KBM-7 (cell line): Measurements from ENCODE around the gene JMJD4.

Source experiments
- DNase-seq: peaks from one replicate; pipeline ENCODE4 v3.0.0-alpha.2; 2015
- in situ Hi-C: fragments of 300-500 bp; cut with MboI; formaldehyde crosslinking; loops from 2 replicates; pipeline ENCODE4 v1.14.3; 2020; ENCODE audit warnings: low sequenced_read_pairs, low pct_unique_long_range_greater_than_20kb, mixed read lengths

JMJD4 gene

DNA sequence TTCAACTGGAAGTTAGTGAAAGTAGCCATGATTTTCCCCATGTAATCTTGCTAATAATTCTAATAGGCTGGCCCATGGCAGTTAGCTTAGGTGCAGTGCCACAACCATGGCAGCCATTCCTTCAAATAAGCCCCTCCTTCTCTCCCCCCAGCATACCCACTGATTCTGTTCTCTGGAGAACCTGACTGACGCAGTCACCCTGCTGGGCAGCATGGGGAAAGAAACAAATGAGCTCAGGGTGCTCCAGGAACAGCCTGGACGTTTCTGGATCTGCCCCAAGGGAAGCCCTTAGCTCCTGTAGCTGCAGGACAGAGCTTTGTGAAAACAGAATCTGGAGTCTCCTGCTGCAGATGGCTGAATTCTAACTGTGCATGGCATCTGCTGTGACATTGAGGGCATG, 22.7 kb upstream of the JMJD4 start:
- DNase-seq = no peak

DNA sequence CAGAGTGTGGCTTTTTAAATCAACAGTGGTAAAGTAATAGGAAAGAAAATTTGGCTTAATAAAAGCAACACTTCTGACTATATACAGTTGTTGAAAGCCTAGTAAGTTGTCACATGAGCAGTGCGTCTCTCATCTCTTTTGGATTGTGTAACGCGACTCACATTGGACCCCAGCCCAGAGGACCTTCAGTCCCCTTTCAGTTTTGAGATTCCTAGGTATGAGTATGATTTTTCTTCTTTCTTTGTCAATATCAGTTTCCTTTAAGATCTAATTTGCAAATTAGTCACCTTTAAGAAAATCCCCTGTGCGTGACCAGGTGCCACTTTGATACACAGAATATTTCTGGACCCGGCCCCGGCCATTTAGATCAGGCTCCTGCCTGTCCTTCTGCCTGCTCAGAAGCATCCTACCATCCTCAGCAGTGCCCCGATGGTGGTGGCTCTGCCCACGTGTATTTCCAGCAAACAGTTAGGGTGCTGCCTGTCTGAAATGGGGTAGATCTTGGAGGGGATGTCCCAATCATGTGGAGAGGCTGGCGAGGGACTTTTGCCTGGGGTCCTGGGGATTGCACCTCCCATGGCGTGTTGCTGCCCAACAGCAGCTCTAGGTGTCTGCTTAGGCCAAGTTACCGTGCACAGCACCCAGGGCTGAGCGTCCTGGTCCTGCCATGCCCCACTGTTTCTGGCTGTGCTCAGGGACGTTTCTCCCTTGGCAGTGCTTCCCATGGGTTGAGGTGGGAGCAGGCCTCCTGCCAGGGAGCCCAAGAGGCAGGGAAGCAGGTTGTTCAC, 21.3 kb upstream of the JMJD4 start:
- DNase-seq = no peak
- in situ Hi-C loops = loop anchor here (25.0 kb wide), 1 partner anchor 181 kb away; the partner anchor contains the start of gene WNT9A

More for the DNA sequence above, 22.7 kb upstream of the JMJD4 start:
- in situ Hi-C loops = loop anchor here (25.0 kb wide), 1 partner anchor 180 kb away; the partner anchor contains the start of gene WNT9A

DNA sequence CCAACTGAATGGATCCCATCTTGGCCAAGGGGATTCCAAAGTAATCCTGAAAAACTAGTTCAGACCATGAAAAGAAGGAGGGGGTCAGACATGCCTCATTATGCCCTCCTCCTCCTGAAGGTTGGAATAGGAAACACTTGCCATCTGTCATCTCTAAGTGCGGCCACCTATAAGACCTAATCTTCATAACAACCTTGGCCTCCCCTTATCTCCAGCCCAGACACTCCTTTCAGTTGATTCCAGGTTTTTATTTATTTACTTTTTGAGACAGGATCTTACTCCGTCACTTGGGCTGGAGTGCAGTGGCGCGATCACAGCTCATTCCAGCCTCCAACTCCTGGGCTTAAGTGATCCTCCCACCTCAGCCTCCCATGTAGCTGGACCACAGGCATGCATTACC, 19.9 kb upstream of the JMJD4 start:
- no peak for DNase-seq
- in situ Hi-C loops = loop anchor here (25.0 kb wide), 1 partner anchor 182 kb away; the partner anchor contains the start of gene WNT9A

GRCh38 chr1:227753999-227754711, 19.1 kb upstream of the JMJD4 start:
- in situ Hi-C loops = loop anchor here (25.0 kb wide), 1 partner anchor 183 kb away; the partner anchor contains the start of gene WNT9A
- no peak for DNase-seq

DNA sequence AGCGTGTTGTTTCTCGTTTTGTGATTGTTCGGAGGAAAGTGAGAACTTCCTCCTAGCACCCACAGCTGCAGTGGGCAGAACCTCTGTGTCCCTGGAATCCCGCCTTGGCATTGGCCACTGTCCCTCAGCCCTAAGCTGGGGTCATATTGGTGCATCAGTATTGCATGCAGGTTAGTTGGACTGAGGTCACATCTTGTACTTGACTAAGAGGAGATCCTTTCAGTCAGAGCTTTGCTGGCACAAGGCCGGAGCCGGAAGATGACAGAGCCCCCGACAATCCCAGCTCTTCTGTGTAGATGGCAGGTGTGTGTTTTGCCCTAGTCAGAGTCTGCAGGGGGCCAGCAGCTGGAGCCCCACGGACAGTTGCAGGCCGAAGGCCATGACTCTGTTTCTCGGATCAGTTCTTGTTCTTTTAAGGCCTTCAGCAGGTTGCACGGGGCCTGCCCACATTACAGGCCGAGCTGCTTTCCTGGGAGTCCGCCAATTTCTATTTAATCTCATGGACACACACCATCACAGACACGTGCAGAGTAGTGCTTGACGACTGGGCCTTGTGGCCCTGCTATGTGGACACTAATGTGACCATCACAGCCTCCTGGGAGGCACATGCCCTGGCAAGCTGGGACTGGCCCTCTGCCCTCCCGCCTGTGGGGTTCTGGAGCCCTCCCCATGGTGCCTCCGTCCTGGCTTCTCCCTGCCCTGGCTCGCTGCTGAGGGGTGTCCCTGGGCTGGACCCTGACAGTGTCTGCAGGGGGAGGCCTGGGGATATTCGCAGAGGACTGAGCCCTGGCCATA, 15.0 kb upstream of the JMJD4 start:
- in situ Hi-C loops = loop anchor here (25.0 kb wide), 1 partner anchor 187 kb away; the partner anchor contains the start of gene WNT9A

GRCh38 chr1:227749225-227749624, 14.1 kb upstream of the JMJD4 start:
- in situ Hi-C loops = no loop called here

More for the DNA sequence above, 15.0 kb upstream of the JMJD4 start:
- DNase-seq = no peak

GRCh38 chr1:227748496-227749182, 13.5 kb upstream of the JMJD4 start:
- in situ Hi-C loops = no loop called here
- DNase-seq = no peak

More at GRCh38 chr1:227749225-227749624, 14.1 kb upstream of the JMJD4 start:
- no peak for DNase-seq

DNA sequence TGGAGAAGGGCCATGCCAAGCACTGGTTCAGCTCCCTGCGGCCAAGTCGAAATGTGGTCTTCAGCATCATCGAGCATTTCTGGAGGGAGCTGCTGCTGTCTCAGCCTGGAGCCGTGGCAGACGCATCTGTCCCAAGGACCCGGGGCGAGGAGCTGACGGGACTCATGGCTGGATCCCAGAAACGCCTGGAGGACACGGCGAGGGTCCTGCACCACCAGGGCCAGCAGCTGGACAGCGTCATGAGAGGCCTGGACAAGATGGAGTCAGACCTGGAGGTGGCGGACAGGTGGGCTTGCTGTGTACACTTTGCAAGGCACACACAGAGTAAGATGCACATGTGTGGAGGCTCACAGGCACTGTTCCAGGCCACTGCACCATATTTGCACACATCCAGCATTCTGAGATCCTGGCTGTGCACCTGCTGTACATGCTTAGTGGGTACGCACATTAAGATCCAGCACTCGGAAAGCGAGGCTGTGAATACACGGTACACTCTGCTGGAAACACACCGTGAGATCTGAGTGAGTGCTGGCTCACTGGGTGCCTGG, 12.9 kb upstream of the JMJD4 start:
- in situ Hi-C loops = no loop called here
- DNase-seq = no peak

GRCh38 chr1:227747382-227747781, 12.3 kb upstream of the JMJD4 start:
- in situ Hi-C loops = no loop called here

GRCh38 chr1:227746676-227747075, 11.6 kb upstream of the JMJD4 start:
- no peak for DNase-seq
- in situ Hi-C loops = no loop called here

More at GRCh38 chr1:227747382-227747781, 12.3 kb upstream of the JMJD4 start:
- DNase-seq = no peak

- no peak for DNase-seq
- in situ Hi-C loops = no loop called here
These were observed 10.6 kb upstream of the JMJD4 start for GRCh38 chr1:227745568-227746265.

GRCh38 chr1:227744668-227745067, 9.6 kb upstream of the JMJD4 start:
- in situ Hi-C loops = no loop called here
- no peak for DNase-seq

GRCh38 chr1:227742738-227743715, 7.9 kb upstream of the JMJD4 start:
- DNase-seq = no peak
- in situ Hi-C loops = no loop called here

DNA sequence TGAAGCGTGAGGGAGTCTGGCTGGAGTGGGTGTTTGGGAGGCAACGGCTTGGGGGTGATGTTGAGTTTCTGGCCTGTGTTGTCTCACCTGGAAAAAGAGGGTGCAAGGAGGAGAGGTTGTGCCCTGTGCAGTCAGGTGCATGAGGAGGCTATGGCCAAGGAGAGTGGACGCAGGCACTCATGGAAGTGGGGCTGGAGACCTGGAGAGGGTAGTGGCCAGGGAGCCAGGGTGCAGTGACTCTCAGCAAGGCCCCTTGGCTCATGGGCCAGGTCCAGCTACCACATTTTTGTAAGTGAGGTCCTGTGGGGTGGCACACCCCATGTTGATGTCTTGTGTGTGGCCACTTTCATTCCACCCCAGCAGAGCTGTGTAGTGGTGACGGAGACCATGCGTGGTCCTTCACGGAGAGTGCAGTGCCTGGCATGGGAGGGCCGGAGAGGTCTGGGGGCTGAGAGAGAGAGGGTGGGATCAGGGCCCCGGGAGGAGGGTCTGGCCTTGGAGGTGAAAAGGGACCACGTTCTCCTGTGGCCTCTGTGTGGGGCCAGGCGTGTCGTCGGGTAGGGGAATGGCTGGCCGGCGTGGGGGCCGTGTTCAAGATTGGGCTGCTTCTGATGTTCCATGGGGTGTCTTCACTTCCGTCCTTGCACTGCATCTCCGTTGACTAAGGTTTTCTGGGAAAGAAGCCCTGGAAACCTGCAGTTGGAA, 6.2 kb upstream of the JMJD4 start:
- DNase-seq = no peak
- in situ Hi-C loops = no loop called here

GRCh38 chr1:227740401-227740960, 5.4 kb upstream of the JMJD4 start:
- in situ Hi-C loops = no loop called here
- DNase-seq = no peak

DNA sequence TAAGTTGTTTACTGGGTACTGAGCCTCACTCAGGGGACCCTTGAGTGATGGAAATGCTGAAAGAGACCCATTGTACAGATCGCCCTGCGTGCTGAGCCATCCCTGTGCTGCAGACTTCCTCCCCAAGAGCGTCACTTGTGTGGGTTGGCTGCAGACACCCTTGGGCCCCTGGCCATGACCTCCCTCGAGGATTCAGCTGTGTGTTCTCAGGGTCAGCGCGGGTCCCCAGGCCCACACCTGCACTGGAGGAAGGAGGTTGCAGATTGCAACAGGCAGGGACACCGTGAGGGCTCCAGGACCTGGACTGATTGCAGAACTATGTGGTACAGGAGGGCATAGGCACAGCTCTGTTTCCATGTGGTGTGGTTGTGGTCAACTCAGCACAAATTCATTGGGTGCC, 4.5 kb upstream of the JMJD4 start:
- in situ Hi-C loops = no loop called here
- no peak for DNase-seq
